Upper lobe of left lung (tissue), 6 donors: ENCODE data around the gene ARTN. TPM values are rescaled to one million over a fixed set of nuclear protein-coding genes. Genes with fewer than 3 reads are reported as not detected.

Source experiments
- ATAC-seq, 2 donors: fragments of 200-7000 bp; cut with Tn5 transposase; one replicate each; pipeline ENCODE4 v1.9.1; 2022; ENCODE audit warnings: mild to moderate bottlenecking in 2 of 2, moderate library complexity in 2 of 2; ENCODE audit not compliant: low FRiP score in 2 of 2
- DNase-seq, 2 donors: peaks; one replicate each; pipeline ENCODE4 v3.0.0-alpha.2; 2019 to 2020
- H3K27ac ChIP-seq, 4 donors: fragments of 200-600 bp; sonication (generic); one replicate each; pipeline ENCODE4 v1.5.1; 2016 to 2019
- H3K27me3 ChIP-seq, 4 donors: fragments of 200-600 bp; sonication (generic); one replicate each; pipeline ENCODE4 v1.5.1; 2017 to 2019
- H3K36me3 ChIP-seq, 4 donors: fragments of 200-600 bp; sonication (generic); one replicate each; pipeline ENCODE4 v1.5.1; 2016 to 2019
- H3K4me1 ChIP-seq, 4 donors: fragments of 200-600 bp; sonication (generic); one replicate each; pipeline ENCODE4 v1.5.1; 2018 to 2019
- H3K4me3 ChIP-seq, 4 donors: fragments of 200-600 bp; sonication (generic); one replicate each; pipeline ENCODE4 v1.5.1; 2017 to 2019; ENCODE audit warnings: mild to moderate bottlenecking in 2 of 4, moderate library complexity in 1 of 4
- H3K9me3 ChIP-seq, 4 donors: fragments of 200-600 bp; sonication (generic); one replicate each; pipeline ENCODE4 v1.5.1; 2018 to 2019
- EP300 ChIP-seq, 4 donors: sonication (generic); formaldehyde crosslinking; IDR thresholded peaks; one replicate each; pipeline ENCODE4 v1.5.1; 2017; ENCODE audit warnings: antibody characterized with exemption in 4 of 4, control low read depth in 2 of 4
- POLR2A ChIP-seq, 4 donors: fragments of 450-650 bp; IDR thresholded peaks; one replicate each; pipeline ENCODE4 v1.5.1; 2016 to 2017; ENCODE audit warnings: antibody characterized with exemption in 4 of 4, mild to moderate bottlenecking in 2 of 4
- POLR2AphosphoS5 ChIP-seq, 2 donors: sonication (generic); formaldehyde crosslinking; IDR thresholded peaks; one replicate each; pipeline ENCODE4 v1.5.1; 2017; ENCODE audit warnings: antibody characterized with exemption in 2 of 2
- WGBS, 2 donors: methylation state at CpG; one replicate each; pipeline ENCODE4 v1.1.5; 2017 to 2018; 5-methylcytosine and 5-hydroxymethylcytosine counted together
- total RNA-seq, 6 donors: library from RNA; depleted of rRNA in 4 of 6; stranded (reverse); fragments of >200 nt in 4 of 6; gene quantifications; one replicate each; pipeline versions ENCODE4 v1.1.0 to v1.2.1, GENCODE V29; 2016 to 2021
- TF ChIP-seq, protein P1 (sequence below), 6 experiments: fragments of 450-650 bp in 4 of 6; fragments of 200-600 bp in 2 of 6; sonication (generic) in 2 of 6; IDR thresholded peaks; one replicate each; pipeline ENCODE4 v1.5.1; 2016 to 2019; ENCODE audit warnings: antibody characterized with exemption in 6 of 6
- donor health status: DM: no; HTN: no; CAD: no; lungs with moderate emphysema.
- donor health status: DM: no; HTN: yes; CAD: no; lungs with severe emphysema.

ARTN gene
- total RNA-seq, 6 donors from 2014 or later = 1.0 to 5.2 (median 1.1) TPM; not detected in 3

DNA sequence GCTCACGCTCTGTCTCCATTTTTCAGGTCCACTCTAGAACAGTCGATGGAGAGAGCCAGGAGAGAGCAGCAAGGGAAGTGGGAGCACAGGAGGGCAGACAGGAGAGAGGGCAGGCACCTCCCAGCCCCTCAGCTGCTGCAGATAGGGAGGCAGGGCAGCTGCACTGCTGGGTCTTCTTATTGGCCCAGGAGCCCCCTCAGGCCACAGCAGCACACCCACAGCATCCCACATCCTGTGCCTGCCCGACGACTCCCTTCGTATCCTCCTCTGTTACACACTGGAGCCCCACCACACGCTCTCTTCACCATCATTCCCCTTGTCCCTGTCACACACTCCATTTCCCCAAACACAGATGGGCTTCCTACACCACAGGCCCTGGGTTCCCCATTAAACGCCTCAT is 13.7 kb upstream of the ARTN start:
- peak in 1 of 2 donors; percentile 45 for ATAC-seq
- peaks cover 0 to 5% (median 0%) of the 10 kb centered on the region in 4 donors for H3K36me3 ChIP-seq
- no peaks in the 10 kb centered on the region for H3K9me3 ChIP-seq
- WGBS, 2 donors = 94 to 96% methylated on average over 7 of the region's 7 CpGs
- no peak for TF ChIP-seq POLR2A (IDR thresholded peaks at IDR 0.05)
- H3K27me3 ChIP-seq = no peaks in the 10 kb centered on the region
- no peak overlapping the region for H3K4me3 ChIP-seq
- H3K27ac ChIP-seq = no peak overlapping the region
- no peaks in the 10 kb centered on the region for H3K4me1 ChIP-seq
- no peak for DNase-seq

DNA sequence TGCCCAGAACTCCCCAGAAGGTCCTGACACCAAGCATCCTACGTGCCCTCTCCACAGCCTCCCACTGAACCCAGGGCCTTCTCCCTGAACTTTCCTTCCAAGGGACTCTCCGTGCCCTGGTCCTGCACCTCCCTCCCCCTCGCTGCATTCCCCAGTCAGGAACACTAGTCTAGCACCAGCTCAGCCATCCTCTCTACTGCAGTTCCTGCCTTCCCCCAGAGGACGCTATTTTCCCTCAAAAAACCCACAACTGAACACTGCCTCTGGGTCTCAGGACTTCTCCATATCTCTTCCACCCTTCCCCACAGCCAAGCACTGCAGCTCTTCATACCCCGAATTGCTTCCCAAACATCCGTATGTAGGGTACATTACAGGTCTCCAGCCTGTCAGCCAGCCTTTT is 12.6 kb upstream of the ARTN start:
- TF ChIP-seq, protein P1, sequence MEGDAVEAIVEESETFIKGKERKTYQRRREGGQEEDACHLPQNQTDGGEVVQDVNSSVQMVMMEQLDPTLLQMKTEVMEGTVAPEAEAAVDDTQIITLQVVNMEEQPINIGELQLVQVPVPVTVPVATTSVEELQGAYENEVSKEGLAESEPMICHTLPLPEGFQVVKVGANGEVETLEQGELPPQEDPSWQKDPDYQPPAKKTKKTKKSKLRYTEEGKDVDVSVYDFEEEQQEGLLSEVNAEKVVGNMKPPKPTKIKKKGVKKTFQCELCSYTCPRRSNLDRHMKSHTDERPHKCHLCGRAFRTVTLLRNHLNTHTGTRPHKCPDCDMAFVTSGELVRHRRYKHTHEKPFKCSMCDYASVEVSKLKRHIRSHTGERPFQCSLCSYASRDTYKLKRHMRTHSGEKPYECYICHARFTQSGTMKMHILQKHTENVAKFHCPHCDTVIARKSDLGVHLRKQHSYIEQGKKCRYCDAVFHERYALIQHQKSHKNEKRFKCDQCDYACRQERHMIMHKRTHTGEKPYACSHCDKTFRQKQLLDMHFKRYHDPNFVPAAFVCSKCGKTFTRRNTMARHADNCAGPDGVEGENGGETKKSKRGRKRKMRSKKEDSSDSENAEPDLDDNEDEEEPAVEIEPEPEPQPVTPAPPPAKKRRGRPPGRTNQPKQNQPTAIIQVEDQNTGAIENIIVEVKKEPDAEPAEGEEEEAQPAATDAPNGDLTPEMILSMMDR (IDR thresholded peaks at IDR 0.05) = no peak
- TF ChIP-seq POLR2A (IDR thresholded peaks at IDR 0.05) (no peak), EP300 (IDR thresholded peaks at IDR 0.05) (no peak), POLR2AphosphoS5 (IDR thresholded peaks at IDR 0.05) (no peak)
- WGBS, 2 donors = 96% methylated on average over 6 of the region's 6 CpGs
- H3K27me3 ChIP-seq = no peaks in the 10 kb centered on the region
- H3K9me3 ChIP-seq = no peaks in the 10 kb centered on the region
- DNase-seq = no peak
- no peak overlapping the region for H3K4me3 ChIP-seq
- no peak for ATAC-seq
- H3K36me3 ChIP-seq = peaks cover 0 to 10% (median 2%) of the 10 kb centered on the region in 4 donors
- no peak overlapping the region for H3K27ac ChIP-seq
- H3K4me1 ChIP-seq = no peaks in the 10 kb centered on the region

DNA sequence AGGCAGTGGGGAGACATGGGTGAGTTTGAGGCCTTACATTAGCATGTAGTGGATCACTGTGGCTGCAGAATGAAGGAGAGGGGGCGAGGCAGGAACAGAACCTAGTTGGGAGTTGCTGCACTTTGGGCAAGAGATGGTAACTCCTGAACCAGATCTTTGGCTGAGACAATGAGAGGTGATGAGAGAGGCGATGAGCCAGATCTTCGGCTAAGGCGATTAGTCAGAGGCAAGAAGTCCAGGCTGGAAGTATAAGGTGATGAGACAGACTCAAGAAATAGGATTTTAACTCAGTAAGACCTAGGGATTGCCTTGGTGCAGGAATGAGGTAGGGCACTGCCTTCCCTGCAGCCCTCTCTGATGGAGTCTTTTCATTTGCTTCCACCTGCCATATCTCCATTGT is 9.1 kb upstream of the ARTN start:
- Histone ChIP-seq H3K36me3 (peaks cover 0 to 12% (median 2%) of the 10 kb centered on the region in 4 donors), H3K27me3 (no peaks in the 10 kb centered on the region), H3K27ac (no peak overlapping the region), H3K4me1 (no peaks in the 10 kb centered on the region), H3K4me3 (no peak overlapping the region), H3K9me3 (no peaks in the 10 kb centered on the region)
- 73 to 82% methylated on average over 4 of the region's 4 CpGs for WGBS, 2 donors
- no peak for DNase-seq
- TF ChIP-seq EP300 (IDR thresholded peaks at IDR 0.05) (no peak), POLR2A (IDR thresholded peaks at IDR 0.05) (no peak), POLR2AphosphoS5 (IDR thresholded peaks at IDR 0.05) (no peak)
- TF ChIP-seq, protein P1 (IDR thresholded peaks at IDR 0.05) = no peak
- no peak for ATAC-seq

DNA sequence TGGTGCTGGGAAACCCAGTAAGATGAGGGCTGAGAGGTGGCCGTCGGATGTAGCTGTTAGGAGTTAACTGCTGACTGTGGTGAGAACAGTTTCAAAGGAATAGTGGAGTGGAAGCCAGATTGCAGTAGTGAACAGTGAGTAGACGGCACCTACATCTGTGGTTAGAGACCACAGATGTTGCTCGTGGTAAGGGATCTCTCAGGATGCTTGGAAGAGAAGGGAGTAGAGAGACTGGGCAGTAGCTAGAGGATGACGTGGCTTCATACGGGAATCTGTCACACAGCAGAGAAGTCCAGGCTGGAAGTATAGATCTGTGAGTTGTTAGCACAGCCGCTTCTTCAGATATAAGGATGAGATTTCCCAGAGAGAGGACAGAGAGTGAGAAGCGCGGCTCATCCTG is 7.8 kb upstream of the ARTN start:
- Histone ChIP-seq H3K27ac (no peak overlapping the region), H3K4me1 (no peaks in the 10 kb centered on the region), H3K9me3 (no peaks in the 10 kb centered on the region), H3K4me3 (no peak overlapping the region), H3K36me3 (peaks cover 0 to 19% (median 2%) of the 10 kb centered on the region in 4 donors), H3K27me3 (no peaks in the 10 kb centered on the region)
- no peak for TF ChIP-seq EP300 (IDR thresholded peaks at IDR 0.05)
- no peak for TF ChIP-seq POLR2A (IDR thresholded peaks at IDR 0.05)
- WGBS, 2 donors = 91% methylated on average over 9 of the region's 9 CpGs
- DNase-seq (no peak), ATAC-seq (no peak)

DNA sequence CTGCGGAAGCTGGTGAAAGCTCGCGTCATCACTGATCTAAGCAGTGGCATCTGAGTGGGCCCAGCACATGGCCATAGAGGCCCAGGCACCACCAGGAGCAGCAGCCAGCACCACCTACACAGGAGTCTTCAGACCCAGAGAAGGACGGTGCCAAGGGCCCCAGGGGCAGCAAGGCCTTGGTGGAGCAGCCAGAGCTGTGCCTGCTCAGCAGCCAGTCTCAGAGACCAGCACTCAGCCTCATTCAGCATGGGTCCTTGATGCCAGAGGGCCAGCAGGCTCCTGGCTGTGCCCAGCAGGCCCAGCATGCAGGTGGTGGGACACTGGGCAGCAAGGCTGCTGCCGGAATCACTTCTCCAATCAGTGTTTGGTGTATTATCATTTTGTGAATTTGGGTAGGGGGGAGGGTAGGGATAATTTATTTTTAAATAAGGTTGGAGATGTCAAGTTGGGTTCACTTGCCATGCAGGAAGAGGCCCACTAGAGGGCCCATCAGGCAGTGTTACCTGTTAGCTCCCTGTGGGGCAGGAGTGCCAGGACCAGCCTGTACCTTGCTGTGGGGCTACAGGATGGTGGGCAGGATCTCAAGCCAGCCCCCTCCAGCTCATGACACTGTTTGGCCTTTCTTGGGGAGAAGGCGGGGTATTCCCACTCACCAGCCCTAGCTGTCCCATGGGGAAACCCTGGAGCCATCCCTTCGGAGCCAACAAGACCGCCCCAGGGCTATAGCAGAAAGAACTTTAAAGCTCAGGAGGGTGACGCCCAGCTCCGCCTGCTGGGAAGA is 3.2 kb upstream of the ARTN start:
- Histone ChIP-seq H3K27me3 (peaks cover 0 to 10% (median 4%) of the 10 kb centered on the region in 4 donors), H3K4me1 (peaks cover 8 to 16% (median 13%) of the 10 kb centered on the region in 4 donors), H3K9me3 (no peaks in the 10 kb centered on the region), H3K4me3 (no peak overlapping the region), H3K27ac (no peak overlapping the region), H3K36me3 (peaks cover 0 to 14% (median 2%) of the 10 kb centered on the region in 4 donors)
- 96 to 100% methylated on average over 4 to 9 of the region's 10 CpGs for WGBS, 2 donors
- no peak for TF ChIP-seq EP300 (IDR thresholded peaks at IDR 0.05)
- TF ChIP-seq, protein P1 (IDR thresholded peaks at IDR 0.05) = peak in 2 of 6 experiments; percentile 14 to 34
- ATAC-seq = no peak
- peak in 1 of 2 donors; percentile 54 for DNase-seq

DNA sequence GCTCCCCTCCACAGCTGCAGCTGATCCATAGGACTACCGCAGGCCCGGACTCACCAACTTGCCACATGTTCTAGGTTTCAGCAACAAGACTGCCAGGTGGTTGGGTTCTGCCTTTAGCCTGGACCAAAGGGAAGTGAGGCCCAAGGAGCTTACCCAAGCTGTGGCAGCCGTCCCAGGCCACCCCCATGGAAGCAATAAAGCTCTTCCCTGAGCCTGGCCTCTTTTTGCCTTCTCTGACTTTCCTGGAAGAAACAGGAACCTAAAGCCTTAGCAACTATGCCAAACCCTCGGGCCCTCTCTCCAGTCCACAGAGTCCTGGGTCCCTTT is 2.7 kb upstream of the ARTN start:
- no peak for TF ChIP-seq POLR2A (IDR thresholded peaks at IDR 0.05)
- TF ChIP-seq POLR2AphosphoS5 (IDR thresholded peaks at IDR 0.05) = no peak
- TF ChIP-seq EP300 (IDR thresholded peaks at IDR 0.05) = no peak
- TF ChIP-seq, protein P1 (IDR thresholded peaks at IDR 0.05) = no peak
- DNase-seq = no peak
- peaks cover 0 to 10% (median 5%) of the 10 kb centered on the region in 4 donors for H3K27me3 ChIP-seq
- H3K27ac ChIP-seq = no peak overlapping the region
- peaks cover 10 to 20% (median 16%) of the 10 kb centered on the region in 4 donors for H3K4me1 ChIP-seq
- peaks cover 0 to 10% (median 0%) of the 10 kb centered on the region in 4 donors for H3K36me3 ChIP-seq
- no peaks in the 10 kb centered on the region for H3K9me3 ChIP-seq
- ATAC-seq = no peak
- H3K4me3 ChIP-seq = no peak overlapping the region
- 69 to 94% methylated on average over 3 to 4 of the region's 4 CpGs for WGBS, 2 donors
